GM19193 (cell line): ENCODE results near the gene ACE2.

Experiments used
- POLR2A ChIP-seq: IDR thresholded peaks from 4 replicates; pipeline ENCODE4 v1.6.1; 2011; ENCODE audit not compliant: insufficient read depth, insufficient read length; ENCODE audit errors: extremely low read depth

ACE2 gene

GRCh38 chrX:15549189-15550012 is 51.4 kb downstream of the ACE2 start:
- no peak for TF ChIP-seq POLR2A

DNA sequence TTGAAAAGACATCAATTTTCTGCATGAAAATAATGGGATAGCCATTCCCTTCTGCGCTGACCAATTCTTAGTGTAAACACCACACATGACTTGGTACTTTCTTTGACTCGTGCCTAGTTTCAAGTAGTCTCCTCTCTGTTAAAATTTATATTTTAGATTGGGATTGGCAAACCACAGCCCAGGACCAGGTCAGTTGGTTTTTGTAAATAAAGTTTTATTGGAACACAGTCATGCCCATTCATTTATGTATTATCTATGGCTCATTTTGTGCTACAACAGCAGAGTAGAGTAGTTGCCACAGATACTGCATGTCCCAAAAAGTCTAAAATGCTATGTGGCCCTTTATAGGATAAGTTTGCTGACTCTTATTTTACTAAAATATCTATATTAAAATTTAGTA is 53.4 kb downstream of the ACE2 start:
- TF ChIP-seq POLR2A = no peak

DNA sequence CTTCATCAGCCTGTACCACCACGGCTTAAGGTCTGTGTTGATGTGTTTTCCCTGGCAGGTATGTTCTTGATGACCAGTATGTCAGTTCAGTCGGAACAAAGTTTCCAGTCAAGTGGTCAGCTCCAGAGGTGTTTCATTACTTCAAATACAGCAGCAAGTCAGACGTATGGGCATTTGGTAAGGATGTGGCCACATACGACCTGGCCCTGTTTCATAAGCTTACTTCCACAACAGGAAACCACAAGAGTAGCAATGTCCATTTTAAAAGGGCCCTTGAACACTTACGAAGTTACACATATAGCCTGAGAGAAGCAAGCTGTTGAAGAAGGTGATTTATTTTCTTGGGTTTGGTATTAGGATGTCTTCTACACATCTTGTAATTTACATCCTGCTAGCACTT is 54.0 kb downstream of the ACE2 start:
- TF ChIP-seq POLR2A = no peak

- TF ChIP-seq POLR2A = no peak
Observed at GRCh38 chrX:15530318-15530717, 70.4 kb downstream of the ACE2 start.

DNA sequence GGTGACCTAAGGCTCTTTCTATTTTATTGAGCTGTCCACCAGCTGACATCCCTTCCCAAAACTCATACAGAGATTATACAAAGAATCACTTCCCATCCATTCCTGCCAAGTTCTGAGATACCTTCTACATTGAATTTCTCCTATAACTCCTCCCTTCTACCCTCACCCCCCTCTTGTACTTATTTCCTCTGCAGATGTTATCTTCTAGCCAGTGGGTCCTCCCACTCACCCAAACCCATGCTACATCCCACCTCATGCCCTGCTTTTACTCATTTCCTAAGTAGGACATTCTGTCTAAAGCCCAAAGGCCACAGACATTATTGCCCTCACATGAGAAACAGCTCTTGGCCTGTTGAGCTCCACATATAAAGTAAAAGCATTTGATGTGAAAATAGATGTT is 71.6 kb downstream of the ACE2 start:
- TF ChIP-seq POLR2A = no peak

DNA sequence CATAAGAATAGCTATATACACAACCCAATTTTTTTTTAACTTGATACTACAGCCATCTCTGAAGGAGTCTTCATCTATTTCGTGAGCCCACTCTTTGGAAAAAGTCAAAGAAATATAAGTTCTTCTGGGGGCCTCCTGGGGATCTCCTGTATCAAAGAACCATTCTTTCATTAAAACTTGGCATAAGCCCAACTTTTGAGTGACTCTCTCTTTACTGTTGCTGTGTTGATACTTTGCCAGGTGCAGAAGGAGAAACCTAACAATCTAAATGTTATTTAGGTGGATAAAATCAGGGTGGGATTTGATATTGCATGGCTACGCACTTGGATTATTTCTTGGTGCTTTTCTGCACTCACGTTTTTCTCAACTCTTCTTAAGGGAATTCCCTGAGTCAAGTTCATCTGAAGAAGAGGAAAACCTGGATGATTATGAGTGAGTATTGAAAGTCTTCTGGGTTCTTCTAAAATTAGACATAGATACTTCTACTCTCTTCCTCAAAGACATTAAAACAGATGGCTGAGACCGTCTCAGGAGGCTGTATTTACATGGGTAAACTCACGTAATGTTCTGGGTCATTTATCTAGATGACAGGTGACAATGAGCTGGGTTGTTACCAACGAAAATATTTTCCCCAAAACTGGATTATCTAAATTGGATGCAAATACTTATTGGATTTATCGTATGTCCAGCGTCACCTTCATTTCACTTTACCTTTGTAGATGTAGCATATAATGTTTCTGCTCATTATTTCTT is 74.9 kb downstream of the ACE2 start:
- TF ChIP-seq POLR2A = no peak

DNA sequence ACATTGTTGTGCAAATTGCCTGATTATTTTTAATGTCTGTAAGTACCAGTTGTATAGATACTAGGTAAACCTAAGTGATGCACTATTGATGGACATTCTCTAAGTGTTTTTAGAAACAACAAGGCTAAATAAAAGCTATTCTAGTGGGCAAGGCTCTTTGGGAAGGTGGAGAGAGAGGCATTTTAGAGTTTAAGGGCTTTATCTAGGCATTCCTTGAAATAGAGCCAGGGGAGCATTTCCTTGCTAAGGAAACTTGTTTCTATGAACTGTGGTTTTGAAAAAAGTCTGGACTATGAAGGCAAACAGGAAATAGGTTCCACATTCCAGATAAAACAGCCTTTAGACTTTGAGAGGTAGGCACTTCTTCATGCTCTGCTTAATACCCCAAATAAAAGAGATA is 76.3 kb downstream of the ACE2 start:
- no peak for TF ChIP-seq POLR2A

- no peak for TF ChIP-seq POLR2A
Observed at GRCh38 chrX:15523088-15523487, 77.7 kb downstream of the ACE2 start.

DNA sequence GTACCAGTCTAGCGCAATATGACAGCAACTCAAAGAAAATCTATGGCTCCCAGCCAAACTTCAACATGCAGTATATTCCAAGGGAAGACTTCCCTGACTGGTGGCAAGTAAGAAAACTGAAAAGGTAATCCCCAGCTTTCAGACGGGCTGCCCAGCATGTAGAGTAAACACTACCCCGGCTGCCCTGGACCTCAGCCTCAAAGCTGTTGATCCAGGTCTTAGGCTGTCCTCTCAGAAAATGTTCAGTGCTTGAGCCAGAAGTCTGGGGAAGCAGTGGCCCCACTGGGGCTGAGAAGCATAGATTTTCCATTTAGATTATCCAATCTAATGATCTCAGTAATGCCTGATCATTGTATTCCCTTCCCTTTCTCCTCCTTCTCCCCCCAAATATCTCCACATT is 78.3 kb downstream of the ACE2 start:
- TF ChIP-seq POLR2A = no peak

DNA sequence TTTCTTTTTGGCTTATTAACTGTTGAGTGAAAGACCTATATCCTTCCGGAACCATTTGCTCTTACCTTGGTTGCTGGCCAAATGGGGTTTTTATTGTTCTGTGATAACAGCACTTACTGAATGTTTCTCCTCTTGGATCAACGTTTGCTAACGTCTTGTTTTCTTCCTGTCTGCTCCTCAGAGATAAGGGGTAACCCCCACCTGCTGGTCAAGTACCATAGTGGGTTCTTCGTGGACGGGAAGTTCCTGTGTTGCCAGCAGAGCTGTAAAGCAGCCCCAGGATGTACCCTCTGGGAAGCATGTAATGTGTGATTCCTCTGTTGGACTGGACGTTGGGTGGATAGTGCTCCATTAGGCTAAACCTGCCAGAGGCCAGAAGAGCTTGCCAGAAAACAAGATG is 84.8 kb downstream of the ACE2 start:
- no peak for TF ChIP-seq POLR2A

GRCh38 chrX:15514279-15514678 is 86.5 kb downstream of the ACE2 start:
- no peak for TF ChIP-seq POLR2A

- TF ChIP-seq POLR2A = no peak
Observed at GRCh38 chrX:15512401-15512965, 88.3 kb downstream of the ACE2 start.

GRCh38 chrX:15511563-15511962 is 89.2 kb downstream of the ACE2 start:
- TF ChIP-seq POLR2A = no peak
